K562 (cell line): Measurements from ENCODE around the gene SRPK3. TPM values are rescaled to one million over a fixed set of nuclear protein-coding genes. Genes with fewer than 3 reads are reported as not detected.

ENCODE experiments used
- ARNT ChIP-seq, 2 experiments: fragments of 450-650 bp; IDR thresholded peaks; 2 replicates each; pipeline ENCODE4 v1.6.1; 2016; ENCODE audit warnings: mild to moderate bottlenecking in 1 of 2
- ATF7 ChIP-seq: fragments of 450-650 bp; IDR thresholded peaks from 2 replicates; pipeline ENCODE4 v1.7.1; 2014; ENCODE audit warnings: mild to moderate bottlenecking, moderate library complexity
- BCOR ChIP-seq: fragments of 450-650 bp; IDR thresholded peaks from 2 replicates; pipeline ENCODE4 v1.6.1; 2016
- CHAMP1 ChIP-seq: fragments of 450-650 bp; IDR thresholded peaks from 2 replicates; pipeline ENCODE4 v1.6.1; 2016; ENCODE audit warnings: mild to moderate bottlenecking
- HDAC3 ChIP-seq: fragments of 450-650 bp; IDR thresholded peaks from 2 replicates; pipeline ENCODE4 v1.6.1; 2018; ENCODE audit warnings: borderline replicate concordance, mild to moderate bottlenecking, moderate library complexity; ENCODE audit not compliant: partially characterized antibody
- HMG20A ChIP-seq: fragments of 450-650 bp; formaldehyde crosslinking; conservative IDR thresholded peaks from 2 replicates; pipeline ENCODE4 v1.4.0; 2020; ENCODE audit warnings: mild to moderate bottlenecking, mixed read lengths
- ILK ChIP-seq: fragments of 450-650 bp; IDR thresholded peaks from 2 replicates; pipeline ENCODE4 v1.6.1; 2016; ENCODE audit warnings: missing genetic modification characterization, low read depth, mild to moderate bottlenecking, missing compliant biosample characterization, moderate library complexity, borderline replicate concordance
- MCM7 ChIP-seq, 2 experiments: fragments of 450-650 bp; IDR thresholded peaks; 2 replicates each; pipeline ENCODE4 v1.6.1; 2016 to 2018
- POLR2B ChIP-seq: fragments of 450-650 bp; IDR thresholded peaks from 2 replicates; pipeline ENCODE4 v1.6.1; 2018; ENCODE audit warnings: low read depth; ENCODE audit not compliant: partially characterized antibody
- PRDM10 ChIP-seq: fragments of 450-650 bp; IDR thresholded peaks from 2 replicates; pipeline ENCODE4 v1.6.1; 2018; ENCODE audit not compliant: partially characterized antibody
- SMC3 ChIP-seq: conservative IDR thresholded peaks from 2 replicates; pipeline ENCODE4 v1.6.1; 2011; ENCODE audit warnings: low read depth, low read length, improper control_type of control experiment; ENCODE audit not compliant: insufficient read depth
- TBL1XR1 ChIP-seq, 2 experiments: IDR thresholded peaks; 2 replicates each; pipeline ENCODE4 v1.6.1; 2012; ENCODE audit warnings: improper control_type of control experiment in 2 of 2, low read length in 2 of 2, mild to moderate bottlenecking in 1 of 2
- TOE1 ChIP-seq, 2 experiments: fragments of 450-650 bp in 1 of 2; sonication (generic) in 1 of 2; formaldehyde crosslinking in 1 of 2; IDR thresholded peaks; 2 replicates each; pipeline versions ENCODE4 v1.7.1 to v1.8.0; 2016 to 2022; ENCODE audit warnings: borderline replicate concordance in 2 of 2, mild to moderate bottlenecking in 2 of 2, antibody characterized with exemption in 1 of 2, inconsistent platforms in 1 of 2, low read depth in 1 of 2, missing genetic modification reagents in 1 of 2, moderate library complexity in 1 of 2
- XRCC3 ChIP-seq: fragments of 450-650 bp; IDR thresholded peaks from 2 replicates; pipeline ENCODE4 v1.6.1; 2017; ENCODE audit warnings: mild to moderate bottlenecking, moderate library complexity
- ZNF212 ChIP-seq: fragments of 450-650 bp; formaldehyde crosslinking; IDR thresholded peaks from 2 replicates; pipeline ENCODE4 v1.4.0; 2020; ENCODE audit warnings: mild to moderate bottlenecking
- ZNF274 ChIP-seq: IDR thresholded peaks from 2 replicates; pipeline ENCODE4 v1.6.1; 2011; ENCODE audit warnings: low read depth, mild to moderate bottlenecking, low read length, moderate library complexity, borderline replicate concordance
- ZNF280A ChIP-seq: fragments of 450-650 bp; IDR thresholded peaks from 2 replicates; pipeline ENCODE4 v1.6.1; 2018; ENCODE audit warnings: mild to moderate bottlenecking, low read depth; ENCODE audit not compliant: partially characterized antibody
- ZNF76 ChIP-seq: fragments of 250-450 bp; sonication (Bioruptor Pico); IDR thresholded peaks from 2 replicates; pipeline ENCODE4 v1.4.0; 2020; ENCODE audit warnings: mild to moderate bottlenecking, moderate library complexity, borderline replicate concordance
- polyA plus RNA-seq, 8 experiments: library from polyadenylated mRNA; depleted of rRNA in 4 of 8; stranded (reverse) in 5 of 8; unstranded in 3 of 8; fragments of >200 nt; fragmentation: Nextera tagmentation in 2 of 8; fragmentation: Illumina TruSeq in 1 of 8; extraction: Ambion mirVana in 2 of 8; extraction: Trizol in 1 of 8; gene quantifications; 2 replicates each; pipeline versions ENCODE4 v1.2.1 to v1.2.3, GENCODE V29; 2011 to 2014; ENCODE audit warnings: inconsistent platforms in 1 of 8, missing spikeins in 1 of 8
- total RNA-seq, 7 experiments: library from RNA; depleted of rRNA in 6 of 7; stranded (reverse); fragments of >200 nt in 6 of 7; fragmentation: Illumina TruSeq in 2 of 7; extraction: Trizol in 2 of 7; gene quantifications; 2 replicates each; pipeline versions ENCODE4 v1.2.1 to v1.2.3, GENCODE V29; 2011 to 2021; ENCODE audit warnings: low replicate concordance in 1 of 7

The SRPK3 gene
- total and polyA plus RNA-seq, 9 of the 15 experiments (the other 6 are each of a cell fraction or from before 2014, with no cell fraction given): 0.01 to 0.09 (median 0.04) TPM; not detected in 2

GRCh38 chrX:153765138-153766079 is 15.4 kb upstream of the SRPK3 start (continued):
- TF ChIP-seq PRDM10 (peak; percentile 22), TOE1 (IDR thresholded peaks at IDR 0.05; ENCODE audit: borderline replicate concordance) (peak; percentile 55; the same call in 1 of the 2 replicates), TOE1 (CRISPR knock-in tag; IDR thresholded peaks at IDR 0.05; ENCODE audit: borderline replicate concordance, low read depth) (no peak), ZNF76 (CRISPR knock-in tag) (peak; percentile 36; the same call in 1 of the 2 replicates), ZNF212 (CRISPR knock-in tag) (no peak), TBL1XR1 (IDR thresholded peaks at IDR 0.05; ENCODE audit: low read length in 2 of 2) (0 out of 4 replicates have a peak, but pooled peaks of 1 of the 2 experiments have one; percentile 33), ZNF274 (no peak), CHAMP1 (no peak), MCM7 (IDR thresholded peaks at IDR 0.05) (no peak), ZNF280A (no peak), XRCC3 (no peak), SMC3 (no peak), BCOR (peak; percentile 46), POLR2B (peak; percentile 27), ARNT (IDR thresholded peaks at IDR 0.05) (no peak; a peak in 1 of 4 replicates), ATF7 (peak; percentile 25; the same call in 1 of the 2 replicates), ILK (tag) (no peak), HDAC3 (no peak), HMG20A (CRISPR knock-in tag) (no peak)
